SK-N-SH treated with all-trans-retinoic acid at 6 μM for 48 hours (cell line): ENCODE data around the gene PM20D1.

Experiments
- ARNTL ChIP-seq: fragments of 450-650 bp; formaldehyde crosslinking; IDR thresholded peaks from 2 replicates; pipeline ENCODE4 v1.5.0; 2020; ENCODE audit warnings: low read depth, mild to moderate bottlenecking, moderate library complexity, borderline replicate concordance
- CSDC2 ChIP-seq: fragments of 250-450 bp; sonication (Bioruptor Pico); IDR thresholded peaks from 2 replicates; pipeline ENCODE4 v1.5.0; 2020; ENCODE audit warnings: mild to moderate bottlenecking, moderate library complexity
- ESRRG ChIP-seq: fragments of 250-450 bp; sonication (Bioruptor Pico); IDR thresholded peaks from 2 replicates; pipeline ENCODE4 v1.6.1; 2021; ENCODE audit warnings: mild to moderate bottlenecking
- GLIS3 ChIP-seq: fragments of 250-450 bp; sonication (Bioruptor Pico); IDR thresholded peaks from 2 replicates; pipeline ENCODE4 v1.5.0; 2020; ENCODE audit warnings: mild to moderate bottlenecking, moderate library complexity
- RARB ChIP-seq: fragments of 250-450 bp; sonication (Bioruptor Pico); IDR thresholded peaks from 2 replicates; pipeline ENCODE4 v1.8.0; 2021; ENCODE audit warnings: mild to moderate bottlenecking, moderate library complexity
- TOX ChIP-seq: fragments of 250-450 bp; sonication (Bioruptor Pico); IDR thresholded peaks from 2 replicates; pipeline ENCODE4 v1.8.0; 2021; ENCODE audit warnings: mild to moderate bottlenecking, moderate library complexity, borderline replicate concordance
- TSHZ2 ChIP-seq: fragments of 250-450 bp; sonication (Bioruptor Pico); IDR thresholded peaks from 2 replicates; pipeline ENCODE4 v1.5.0; 2020; ENCODE audit warnings: mild to moderate bottlenecking, moderate library complexity
- ZFP3 ChIP-seq: fragments of 250-450 bp; sonication (Bioruptor Pico); IDR thresholded peaks from 2 replicates; pipeline ENCODE4 v1.5.0; 2020; ENCODE audit warnings: mild to moderate bottlenecking, moderate library complexity
- ZFP30 ChIP-seq: fragments of 450-650 bp; formaldehyde crosslinking; IDR thresholded peaks from 2 replicates; pipeline ENCODE4 v1.5.0; 2022; ENCODE audit warnings: mild to moderate bottlenecking, moderate library complexity
- ZNF565 ChIP-seq: fragments of 450-650 bp; formaldehyde crosslinking; conservative IDR thresholded peaks from 2 replicates; pipeline ENCODE4 v1.5.0; 2020; ENCODE audit warnings: low read depth, mild to moderate bottlenecking, moderate library complexity
- ZNF70 ChIP-seq: fragments of 450-650 bp; formaldehyde crosslinking; IDR thresholded peaks from 2 replicates; pipeline ENCODE4 v1.5.0; 2020; ENCODE audit warnings: mild to moderate bottlenecking, moderate library complexity
- TF ChIP-seq, protein P1 (sequence below): fragments of 250-450 bp; sonication (Bioruptor Pico); IDR thresholded peaks from 2 replicates; pipeline ENCODE4 v1.5.1; 2020; ENCODE audit warnings: low read depth, mild to moderate bottlenecking, moderate library complexity
- TF ChIP-seq, protein P2 (sequence below): fragments of 250-450 bp; sonication (Bioruptor Pico); IDR thresholded peaks from 2 replicates; pipeline ENCODE4 v1.8.0; 2020; ENCODE audit warnings: mild to moderate bottlenecking, moderate library complexity, borderline replicate concordance

DNA sequence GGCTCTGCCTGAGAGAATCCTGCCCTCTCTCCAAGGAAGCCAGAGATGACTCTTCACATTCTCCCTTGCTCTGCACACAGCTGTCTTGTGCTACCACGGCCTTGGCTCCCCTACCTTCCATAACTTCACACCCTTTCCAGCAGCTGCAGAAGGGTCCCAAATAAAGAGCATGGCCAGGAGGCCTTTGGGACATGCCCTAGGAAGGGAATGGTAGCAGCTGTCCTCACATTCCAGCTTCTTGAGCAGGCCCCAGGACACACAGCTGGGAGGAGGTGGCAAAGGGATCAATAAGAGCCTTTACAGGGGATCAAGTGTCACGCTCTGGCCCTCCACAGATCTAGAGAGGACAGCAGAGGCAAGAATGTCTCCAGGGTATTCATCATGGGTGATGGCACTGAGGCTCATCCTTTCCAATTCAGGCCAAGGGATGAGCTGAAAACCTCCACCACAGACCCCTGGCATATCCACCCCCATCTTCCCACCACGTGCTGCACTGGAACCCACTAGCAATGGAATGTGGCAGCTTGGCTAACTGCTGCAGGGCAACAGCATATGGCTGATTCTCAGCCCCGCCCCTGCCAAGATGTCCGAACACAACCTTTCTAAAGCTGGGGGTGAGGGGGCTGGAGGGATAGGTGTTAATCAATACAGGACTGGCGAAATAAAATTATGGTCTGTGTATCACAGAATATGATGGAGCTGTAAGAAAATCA lies 56.8 kb downstream of the PM20D1 start:
- no peak for TF ChIP-seq GLIS3 (CRISPR knock-in tag)
- TF ChIP-seq, protein P1, sequence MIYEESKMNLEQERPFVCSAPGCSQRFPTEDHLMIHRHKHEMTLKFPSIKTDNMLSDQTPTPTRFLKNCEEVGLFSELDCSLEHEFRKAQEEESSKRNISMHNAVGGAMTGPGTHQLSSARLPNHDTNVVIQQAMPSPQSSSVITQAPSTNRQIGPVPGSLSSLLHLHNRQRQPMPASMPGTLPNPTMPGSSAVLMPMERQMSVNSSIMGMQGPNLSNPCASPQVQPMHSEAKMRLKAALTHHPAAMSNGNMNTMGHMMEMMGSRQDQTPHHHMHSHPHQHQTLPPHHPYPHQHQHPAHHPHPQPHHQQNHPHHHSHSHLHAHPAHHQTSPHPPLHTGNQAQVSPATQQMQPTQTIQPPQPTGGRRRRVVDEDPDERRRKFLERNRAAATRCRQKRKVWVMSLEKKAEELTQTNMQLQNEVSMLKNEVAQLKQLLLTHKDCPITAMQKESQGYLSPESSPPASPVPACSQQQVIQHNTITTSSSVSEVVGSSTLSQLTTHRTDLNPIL (CRISPR knock-in tag): no peak
- TF ChIP-seq, protein P2, sequence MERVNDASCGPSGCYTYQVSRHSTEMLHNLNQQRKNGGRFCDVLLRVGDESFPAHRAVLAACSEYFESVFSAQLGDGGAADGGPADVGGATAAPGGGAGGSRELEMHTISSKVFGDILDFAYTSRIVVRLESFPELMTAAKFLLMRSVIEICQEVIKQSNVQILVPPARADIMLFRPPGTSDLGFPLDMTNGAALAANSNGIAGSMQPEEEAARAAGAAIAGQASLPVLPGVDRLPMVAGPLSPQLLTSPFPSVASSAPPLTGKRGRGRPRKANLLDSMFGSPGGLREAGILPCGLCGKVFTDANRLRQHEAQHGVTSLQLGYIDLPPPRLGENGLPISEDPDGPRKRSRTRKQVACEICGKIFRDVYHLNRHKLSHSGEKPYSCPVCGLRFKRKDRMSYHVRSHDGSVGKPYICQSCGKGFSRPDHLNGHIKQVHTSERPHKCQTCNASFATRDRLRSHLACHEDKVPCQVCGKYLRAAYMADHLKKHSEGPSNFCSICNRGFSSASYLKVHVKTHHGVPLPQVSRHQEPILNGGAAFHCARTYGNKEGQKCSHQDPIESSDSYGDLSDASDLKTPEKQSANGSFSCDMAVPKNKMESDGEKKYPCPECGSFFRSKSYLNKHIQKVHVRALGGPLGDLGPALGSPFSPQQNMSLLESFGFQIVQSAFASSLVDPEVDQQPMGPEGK (CRISPR knock-in tag): no peak
- TF ChIP-seq ZFP3 (CRISPR knock-in tag): no peak
- TF ChIP-seq RARB (CRISPR knock-in tag): no peak
- TF ChIP-seq TSHZ2 (CRISPR knock-in tag): no peak
- no peak for TF ChIP-seq TOX (CRISPR knock-in tag)
- TF ChIP-seq ZNF70 (CRISPR knock-in tag): no peak
- no peak for TF ChIP-seq ZFP30 (CRISPR knock-in tag)
- TF ChIP-seq ARNTL (CRISPR knock-in tag): no peak
- no peak for TF ChIP-seq ESRRG (CRISPR knock-in tag)
- TF ChIP-seq ZNF565 (CRISPR knock-in tag): no peak
- no peak for TF ChIP-seq CSDC2 (CRISPR knock-in tag)
